ENCODE results near the gene PADI2.

Gene PADI2

GRCh38 chr1:17109892-17110554 lies 9.2 kb downstream of the PADI2 start:
- H3K18ac ChIP-seq (ENCODE audit: low read length), result no peak overlapping the region
- H3K27me3 ChIP-seq (ENCODE audit: control insufficient read depth in 3 of 3, insufficient read depth in 3 of 3, low read depth in 1 of 3, low read length in 3 of 3), result peaks cover 0 to 24% (median 0%) of the 10 kb centered on the region in 3 experiments
- peak overlapping the region; percentile 47 for H2AFZ ChIP-seq (ENCODE audit: low read length)
- no peak overlapping the region for H4K91ac ChIP-seq (ENCODE audit: low read depth, low read length, poor library complexity)
- no peak overlapping the region for H3K4ac ChIP-seq (ENCODE audit: low read length)
- no peak overlapping the region for H2BK15ac ChIP-seq (ENCODE audit: low read length)
- no peak overlapping the region for H2BK120ac ChIP-seq (ENCODE audit: low read depth, low read length)
- H3K9ac ChIP-seq (ENCODE audit: low read depth, low read length, poor library complexity), result no peak overlapping the region
- H3K4me3 ChIP-seq (ENCODE audit: low read length in 2 of 2), result no peak overlapping the region
- no peak overlapping the region for H3K4me2 ChIP-seq (ENCODE audit: insufficient read depth, low read length, poor library complexity, severe bottlenecking)
- WGBS, 2 donors (ENCODE audit: extremely low coverage in 2 of 2, insufficient read length in 2 of 2, insufficient replicate concordance in 1 of 2), result no CpG with 5 or more reads among the region's 5 CpGs
- H3K27ac ChIP-seq (replicated peaks; ENCODE audit: low read length), result no peak overlapping the region
- H2BK5ac ChIP-seq (ENCODE audit: low read length), result no peak overlapping the region
- no peak overlapping the region for H2BK12ac ChIP-seq (ENCODE audit: low read length)
- no peak overlapping the region for H3K14ac ChIP-seq (ENCODE audit: low read length)
- no peaks in the 10 kb centered on the region for H3K36me3 ChIP-seq (replicated peaks in 1 of 2; ENCODE audit: control insufficient read depth in 2 of 2, insufficient read depth in 2 of 2, low read length in 2 of 2)
- no peak overlapping the region for H4K8ac ChIP-seq (ENCODE audit: low read depth, low read length)
- H3K23ac ChIP-seq (ENCODE audit: low read depth, low read length, poor library complexity), result no peak overlapping the region
- no peaks in the 10 kb centered on the region for H3K9me3 ChIP-seq (replicated peaks in 1 of 2; ENCODE audit: control insufficient read depth in 2 of 2, insufficient read depth in 1 of 2, low read depth in 1 of 2, low read length in 2 of 2)
- peaks cover 0 to 3% of the 10 kb centered on the region in 2 donors for H3K4me1 ChIP-seq (ENCODE audit: control insufficient read depth in 2 of 2, insufficient read depth in 1 of 2, low read depth in 1 of 2, low read length in 2 of 2)
- no peak for DNase-seq (ENCODE audit: low spot score)
- H2AK5ac ChIP-seq (ENCODE audit: low read depth, low read length), result no peak overlapping the region
- no peaks in the 10 kb centered on the region for H3K79me1 ChIP-seq (ENCODE audit: low read depth, low read length)

- Histone ChIP-seq H2BK120ac (ENCODE audit: low read depth, low read length) (no peak overlapping the region), H4K8ac (ENCODE audit: low read depth, low read length) (no peak overlapping the region), H3K18ac (ENCODE audit: low read length) (no peak overlapping the region), H3K14ac (ENCODE audit: low read length) (no peak overlapping the region), H3K4me3 (ENCODE audit: low read length in 2 of 2) (no peak overlapping the region), H3K4me2 (ENCODE audit: insufficient read depth, low read length, poor library complexity, severe bottlenecking) (no peak overlapping the region), H2BK15ac (ENCODE audit: low read length) (no peak overlapping the region), H3K4ac (ENCODE audit: low read length) (no peak overlapping the region), H2AFZ (ENCODE audit: low read length) (no peak overlapping the region), H4K91ac (ENCODE audit: low read depth, low read length, poor library complexity) (no peak overlapping the region), H3K79me1 (ENCODE audit: low read depth, low read length) (no peaks in the 10 kb centered on the region), H2BK5ac (ENCODE audit: low read length) (no peak overlapping the region), H3K36me3 (replicated peaks in 1 of 2; ENCODE audit: control insufficient read depth in 2 of 2, insufficient read depth in 2 of 2, low read length in 2 of 2) (no peaks in the 10 kb centered on the region), H3K9ac (ENCODE audit: low read depth, low read length, poor library complexity) (no peak overlapping the region), H2AK5ac (ENCODE audit: low read depth, low read length) (no peak overlapping the region), H3K4me1 (ENCODE audit: control insufficient read depth in 2 of 2, insufficient read depth in 1 of 2, low read depth in 1 of 2, low read length in 2 of 2) (peaks cover 0 to 3% of the 10 kb centered on the region in 2 donors), H3K9me3 (replicated peaks in 1 of 2; ENCODE audit: control insufficient read depth in 2 of 2, insufficient read depth in 1 of 2, low read depth in 1 of 2, low read length in 2 of 2) (no peaks in the 10 kb centered on the region), H3K23ac (ENCODE audit: low read depth, low read length, poor library complexity) (no peak overlapping the region), H2BK12ac (ENCODE audit: low read length) (no peak overlapping the region), H3K27ac (replicated peaks; ENCODE audit: low read length) (no peak overlapping the region), H3K27me3 (ENCODE audit: control insufficient read depth in 3 of 3, insufficient read depth in 3 of 3, low read depth in 1 of 3, low read length in 3 of 3) (peaks cover 0 to 16% (median 0%) of the 10 kb centered on the region in 3 experiments)
- no peak for DNase-seq (ENCODE audit: low spot score)
- no CpG with 5 or more reads among the region's 1 CpG for WGBS, 2 donors (ENCODE audit: extremely low coverage in 2 of 2, insufficient read length in 2 of 2, insufficient replicate concordance in 1 of 2)
Measured at GRCh38 chr1:17108786-17109185, 10.5 kb downstream of the PADI2 start.

- peaks cover 0 to 17% (median 0%) of the 10 kb centered on the region in 3 experiments for H3K27me3 ChIP-seq (ENCODE audit: control insufficient read depth in 3 of 3, insufficient read depth in 3 of 3, low read depth in 1 of 3, low read length in 3 of 3)
- no peak overlapping the region for H3K14ac ChIP-seq (ENCODE audit: low read length)
- DNase-seq (ENCODE audit: low spot score), result no peak
Measured at GRCh38 chr1:17108360-17108759, 10.9 kb downstream of the PADI2 start.

GRCh38 chr1:17104782-17105181 lies 14.5 kb downstream of the PADI2 start:
- Histone ChIP-seq H2BK5ac (ENCODE audit: low read length) (no peak overlapping the region), H3K4me2 (ENCODE audit: insufficient read depth, low read length, poor library complexity, severe bottlenecking) (no peak overlapping the region), H3K4me1 (ENCODE audit: control insufficient read depth in 2 of 2, insufficient read depth in 1 of 2, low read depth in 1 of 2, low read length in 2 of 2) (no peaks in the 10 kb centered on the region), H3K79me1 (ENCODE audit: low read depth, low read length) (no peaks in the 10 kb centered on the region), H2AFZ (ENCODE audit: low read length) (no peak overlapping the region), H3K14ac (ENCODE audit: low read length) (peak overlapping the region; percentile 94), H3K9me3 (replicated peaks in 1 of 2; ENCODE audit: control insufficient read depth in 2 of 2, insufficient read depth in 1 of 2, low read depth in 1 of 2, low read length in 2 of 2) (no peaks in the 10 kb centered on the region), H3K4ac (ENCODE audit: low read length) (no peak overlapping the region), H2AK5ac (ENCODE audit: low read depth, low read length) (no peak overlapping the region), H2BK15ac (ENCODE audit: low read length) (peak overlapping the region; percentile 6), H3K9ac (ENCODE audit: low read depth, low read length, poor library complexity) (no peak overlapping the region), H4K8ac (ENCODE audit: low read depth, low read length) (no peak overlapping the region), H3K4me3 (ENCODE audit: low read length in 2 of 2) (peak overlapping the region in 1 of 2 donors; percentile 62), H3K36me3 (replicated peaks in 1 of 2; ENCODE audit: control insufficient read depth in 2 of 2, insufficient read depth in 2 of 2, low read length in 2 of 2) (no peaks in the 10 kb centered on the region), H2BK12ac (ENCODE audit: low read length) (peak overlapping the region; percentile 19), H3K18ac (ENCODE audit: low read length) (peak overlapping the region; percentile 87), H3K27me3 (ENCODE audit: control insufficient read depth in 3 of 3, insufficient read depth in 3 of 3, low read depth in 1 of 3, low read length in 3 of 3) (peaks cover 0 to 20% (median 0%) of the 10 kb centered on the region in 3 experiments), H3K23ac (ENCODE audit: low read depth, low read length, poor library complexity) (no peak overlapping the region), H2BK120ac (ENCODE audit: low read depth, low read length) (no peak overlapping the region), H3K27ac (replicated peaks; ENCODE audit: low read length) (no peak overlapping the region), H4K91ac (ENCODE audit: low read depth, low read length, poor library complexity) (no peak overlapping the region)
- no CpG with 5 or more reads among the region's 17 CpGs for WGBS, 2 donors (ENCODE audit: extremely low coverage in 2 of 2, insufficient read length in 2 of 2, insufficient replicate concordance in 1 of 2)
- DNase-seq (ENCODE audit: low spot score), result no peak

More at GRCh38 chr1:17108360-17108759, 10.9 kb downstream of the PADI2 start:
- Histone ChIP-seq H2BK15ac (ENCODE audit: low read length) (no peak overlapping the region), H2BK12ac (ENCODE audit: low read length) (peak overlapping the region; percentile 84), H3K79me1 (ENCODE audit: low read depth, low read length) (no peaks in the 10 kb centered on the region), H2BK5ac (ENCODE audit: low read length) (peak overlapping the region; percentile 39), H3K4me1 (ENCODE audit: control insufficient read depth in 2 of 2, insufficient read depth in 1 of 2, low read depth in 1 of 2, low read length in 2 of 2) (peaks cover 0 to 3% of the 10 kb centered on the region in 2 donors), H2AFZ (ENCODE audit: low read length) (no peak overlapping the region), H3K27ac (replicated peaks; ENCODE audit: low read length) (no peak overlapping the region), H2BK120ac (ENCODE audit: low read depth, low read length) (no peak overlapping the region), H3K9ac (ENCODE audit: low read depth, low read length, poor library complexity) (no peak overlapping the region), H2AK5ac (ENCODE audit: low read depth, low read length) (no peak overlapping the region), H4K8ac (ENCODE audit: low read depth, low read length) (no peak overlapping the region), H4K91ac (ENCODE audit: low read depth, low read length, poor library complexity) (no peak overlapping the region), H3K4me2 (ENCODE audit: insufficient read depth, low read length, poor library complexity, severe bottlenecking) (no peak overlapping the region), H3K36me3 (replicated peaks in 1 of 2; ENCODE audit: control insufficient read depth in 2 of 2, insufficient read depth in 2 of 2, low read length in 2 of 2) (no peaks in the 10 kb centered on the region), H3K23ac (ENCODE audit: low read depth, low read length, poor library complexity) (no peak overlapping the region), H3K4ac (ENCODE audit: low read length) (peak overlapping the region; percentile 66), H3K18ac (ENCODE audit: low read length) (peak overlapping the region; percentile 57), H3K9me3 (replicated peaks in 1 of 2; ENCODE audit: control insufficient read depth in 2 of 2, insufficient read depth in 1 of 2, low read depth in 1 of 2, low read length in 2 of 2) (no peaks in the 10 kb centered on the region), H3K4me3 (ENCODE audit: low read length in 2 of 2) (no peak overlapping the region)
- no CpG with 5 or more reads among the region's 8 CpGs for WGBS, 2 donors (ENCODE audit: extremely low coverage in 2 of 2, insufficient read length in 2 of 2, insufficient replicate concordance in 1 of 2)
